GM19397 (cell line): ENCODE data around the gene RNF40.

ENCODE experiments used
- ATAC-seq: cut with Tn5 transposase; IDR thresholded peaks from one replicate; pipeline ENCODE4 v1.9.1; 2021; ENCODE audit warnings: mild to moderate bottlenecking, moderate library complexity; ENCODE audit not compliant: unreplicated experiment

RNF40 gene

GRCh38 chr16:30740364-30741251, 21.5 kb upstream of the RNF40 start:
- no peak for ATAC-seq

- ATAC-seq: no peak
Measured at GRCh38 chr16:30741461-30741914, 20.6 kb upstream of the RNF40 start.

DNA sequence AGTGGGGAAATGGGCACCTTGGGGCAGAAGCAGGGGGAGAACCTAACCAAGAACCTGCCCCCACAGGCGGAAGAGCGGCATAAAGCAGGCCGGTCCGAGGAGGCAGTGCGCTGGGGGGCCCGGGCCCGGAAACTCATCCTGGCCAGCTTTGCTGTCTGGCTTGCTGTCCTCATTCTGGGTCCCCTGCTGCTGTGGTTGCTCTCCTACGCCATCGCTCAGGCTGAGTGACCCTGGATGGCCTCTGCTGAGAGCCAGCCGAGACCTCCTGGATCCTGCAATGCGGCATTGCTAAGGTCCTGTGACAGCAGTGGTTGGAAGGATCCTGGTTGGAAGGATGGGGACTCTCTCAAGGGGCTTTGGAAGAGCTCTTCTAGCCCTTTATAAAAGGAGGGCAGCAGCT, 18.4 kb upstream of the RNF40 start:
- ATAC-seq: no peak

GRCh38 chr16:30744183-30744582, 17.9 kb upstream of the RNF40 start:
- no peak for ATAC-seq

- no peak for ATAC-seq
Measured at GRCh38 chr16:30745082-30745481, 17.0 kb upstream of the RNF40 start.

- no peak for ATAC-seq
Measured at GRCh38 chr16:30746638-30747175, 15.4 kb upstream of the RNF40 start.

GRCh38 chr16:30747331-30747730, 14.8 kb upstream of the RNF40 start:
- ATAC-seq: no peak

DNA sequence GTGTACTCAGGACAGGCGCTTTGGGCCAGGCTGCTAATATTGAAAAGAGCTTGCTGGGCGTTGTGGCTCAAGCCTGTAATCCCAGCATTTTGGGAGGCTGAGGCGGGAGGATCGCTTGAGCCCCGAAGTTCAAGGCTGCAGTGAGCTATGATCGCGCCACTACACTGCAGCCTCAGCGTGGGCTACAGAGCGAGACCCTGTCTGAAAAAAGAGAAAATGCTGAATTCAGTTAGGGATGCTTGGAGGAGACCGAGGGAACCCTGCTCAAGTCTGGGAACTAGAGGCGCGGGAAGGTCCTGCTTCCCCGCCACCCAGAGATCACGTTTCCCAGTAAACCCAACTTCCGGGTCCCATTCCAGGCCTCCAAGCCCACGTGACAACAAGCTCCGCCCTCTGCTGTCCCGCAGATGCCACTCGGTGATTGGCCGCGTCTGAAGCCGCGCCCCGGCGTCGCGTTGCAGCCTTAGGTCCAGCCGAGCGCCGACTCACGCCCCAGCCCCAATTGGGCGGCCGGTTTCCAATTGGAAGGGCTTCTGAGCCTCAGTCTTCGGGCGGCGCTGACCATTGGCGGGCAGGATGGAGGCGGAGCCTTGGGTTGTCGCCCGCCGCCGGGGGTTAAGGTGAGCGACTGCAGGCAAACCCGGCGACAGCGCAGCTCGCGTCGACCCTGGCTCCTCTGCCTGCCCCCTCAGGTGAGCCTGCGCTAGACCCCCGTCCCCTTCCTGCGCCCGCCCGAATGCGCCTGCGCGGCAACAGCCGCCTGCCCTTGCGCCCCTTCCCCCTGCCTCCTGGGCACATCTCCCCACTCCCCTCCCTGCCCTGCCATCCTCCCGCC, 14.1 kb upstream of the RNF40 start, which contains the start of gene PHKG2:
Gene PHKG2 (plus strand): TSS at position 627 of the 835 bp plus-strand sequence. CDS start 396 bp downstream, outside the sequence.
- peak; percentile 98 for ATAC-seq

- ATAC-seq: peak; percentile 14
Measured at GRCh38 chr16:30748634-30749445, 13.3 kb upstream of the RNF40 start.

- ATAC-seq: no peak
Measured at GRCh38 chr16:30750201-30750600, 11.9 kb upstream of the RNF40 start.

GRCh38 chr16:30750876-30751465, 11.2 kb upstream of the RNF40 start:
- ATAC-seq: no peak

- no peak for ATAC-seq
Measured at GRCh38 chr16:30753596-30753995, 8.5 kb upstream of the RNF40 start.

DNA sequence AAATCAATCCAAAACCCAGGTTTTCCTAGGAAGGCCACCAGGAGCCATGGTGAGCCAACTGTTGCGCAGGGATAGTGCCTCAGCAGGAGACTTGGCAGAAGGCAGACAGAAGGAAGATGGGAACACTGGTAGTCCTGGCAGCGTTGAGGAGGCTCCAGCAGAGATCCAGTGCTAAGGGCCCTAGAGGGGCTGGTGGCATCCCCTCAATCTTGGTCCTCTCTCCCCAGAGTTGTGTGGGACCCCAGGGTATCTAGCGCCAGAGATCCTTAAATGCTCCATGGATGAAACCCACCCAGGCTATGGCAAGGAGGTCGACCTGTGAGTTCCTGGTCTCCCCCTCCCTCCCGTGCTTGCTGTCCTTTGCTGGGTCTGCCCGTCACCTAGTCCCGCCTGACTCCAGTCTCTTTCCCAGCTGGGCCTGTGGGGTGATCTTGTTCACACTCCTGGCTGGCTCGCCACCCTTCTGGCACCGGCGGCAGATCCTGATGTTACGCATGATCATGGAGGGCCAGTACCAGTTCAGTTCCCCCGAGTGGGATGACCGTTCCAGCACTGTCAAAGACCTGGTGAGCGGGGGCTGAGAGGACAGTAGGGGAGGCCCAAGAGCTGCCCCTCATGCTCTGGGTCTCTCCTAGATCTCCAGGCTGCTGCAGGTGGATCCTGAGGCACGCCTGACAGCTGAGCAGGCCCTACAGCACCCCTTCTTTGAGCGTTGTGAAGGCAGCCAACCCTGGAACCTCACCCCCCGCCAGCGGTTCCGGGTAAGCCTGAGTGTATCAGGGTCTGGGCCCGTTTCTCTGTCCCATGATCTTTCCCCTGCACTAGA, 6.0 kb upstream of the RNF40 start:
- no peak for ATAC-seq

DNA sequence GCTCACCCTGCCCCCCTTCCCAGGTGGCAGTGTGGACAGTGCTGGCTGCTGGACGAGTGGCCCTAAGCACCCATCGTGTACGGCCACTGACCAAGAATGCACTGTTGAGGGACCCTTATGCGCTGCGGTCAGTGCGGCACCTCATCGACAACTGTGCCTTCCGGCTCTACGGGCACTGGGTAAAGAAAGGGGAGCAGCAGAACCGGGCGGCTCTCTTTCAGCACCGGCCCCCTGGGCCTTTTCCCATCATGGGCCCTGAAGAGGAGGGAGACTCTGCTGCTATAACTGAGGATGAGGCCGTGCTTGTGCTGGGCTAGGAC, 5.4 kb upstream of the RNF40 start:
- ATAC-seq: no peak

- ATAC-seq: no peak
Measured at GRCh38 chr16:30757316-30757715, 4.8 kb upstream of the RNF40 start.

DNA sequence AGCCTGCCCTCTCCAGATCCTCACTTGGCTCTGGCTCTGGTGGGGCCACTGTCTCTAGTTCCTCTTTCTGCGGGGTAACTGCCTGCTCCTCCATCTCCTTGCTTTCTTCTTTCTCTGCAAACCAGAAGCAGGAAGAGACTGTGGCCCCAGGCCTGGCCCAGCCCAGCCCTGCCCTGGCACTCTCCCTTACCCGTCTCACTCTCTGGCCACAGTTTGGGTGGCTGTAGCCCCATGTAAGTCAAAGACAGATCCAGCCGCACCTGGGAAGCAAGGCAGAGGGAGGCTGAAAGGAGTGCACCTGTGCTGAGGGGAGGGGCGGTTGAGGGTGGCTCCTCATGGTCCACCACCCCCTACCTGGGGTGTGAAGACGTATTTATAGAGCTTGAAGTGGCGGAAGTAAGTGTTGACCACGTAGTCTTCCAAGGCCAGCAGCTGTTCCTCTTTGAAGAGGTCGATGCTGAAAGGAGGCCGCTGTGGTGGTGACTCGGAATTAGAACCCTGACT, 3.1 kb upstream of the RNF40 start:
- no peak for ATAC-seq

- no peak for ATAC-seq
Measured at GRCh38 chr16:30760001-30760559, 2.0 kb upstream of the RNF40 start.

DNA sequence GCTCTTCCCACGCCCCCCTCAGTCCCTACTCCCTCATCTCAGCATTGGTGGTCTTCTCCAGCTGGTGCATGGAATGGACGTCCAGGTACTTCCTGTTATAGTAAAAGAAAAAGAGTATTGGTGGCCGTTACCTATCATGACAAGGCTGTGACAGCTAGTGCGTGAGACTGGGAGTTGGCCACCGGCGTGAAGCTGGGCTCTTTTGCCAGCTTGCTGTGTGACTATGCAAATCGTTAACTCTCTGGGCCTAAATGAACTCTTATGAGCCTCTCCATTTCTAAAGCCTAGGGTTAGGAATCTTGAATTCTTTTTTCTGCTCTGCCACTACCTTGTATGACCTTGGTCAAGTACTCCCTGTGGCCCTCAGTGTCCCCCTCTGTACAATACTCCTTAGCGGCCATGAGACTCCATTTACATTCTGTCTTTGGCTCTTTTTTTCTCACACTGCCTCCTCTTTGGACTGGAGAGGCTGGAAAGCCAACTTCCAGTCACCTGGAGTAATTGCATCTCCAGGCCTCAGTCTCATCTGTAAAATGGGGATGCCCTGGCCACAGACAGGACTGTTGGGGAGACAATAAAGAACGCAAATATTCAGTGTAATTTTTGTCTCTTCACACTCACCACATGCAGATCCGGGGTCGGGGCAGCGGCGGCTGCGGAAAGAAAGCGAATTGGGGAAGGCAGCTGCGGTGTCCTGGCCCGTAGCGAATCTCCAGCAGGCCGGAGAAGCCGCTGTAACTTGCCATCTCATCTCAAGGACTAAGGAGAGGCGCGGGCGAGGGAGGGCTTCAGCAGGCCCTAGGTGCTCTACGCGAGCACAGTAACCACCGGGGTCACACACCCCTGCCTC, 1.3 kb upstream of the RNF40 start:
- no peak for ATAC-seq
